HG03135 (cell line): ENCODE data around the gene CDT1.

Experiments used
- ATAC-seq: cut with Tn5 transposase; IDR thresholded peaks from one replicate; pipeline ENCODE4 v1.9.1; 2021; ENCODE audit warnings: mild to moderate bottlenecking, moderate library complexity; ENCODE audit not compliant: unreplicated experiment

CDT1 gene

DNA sequence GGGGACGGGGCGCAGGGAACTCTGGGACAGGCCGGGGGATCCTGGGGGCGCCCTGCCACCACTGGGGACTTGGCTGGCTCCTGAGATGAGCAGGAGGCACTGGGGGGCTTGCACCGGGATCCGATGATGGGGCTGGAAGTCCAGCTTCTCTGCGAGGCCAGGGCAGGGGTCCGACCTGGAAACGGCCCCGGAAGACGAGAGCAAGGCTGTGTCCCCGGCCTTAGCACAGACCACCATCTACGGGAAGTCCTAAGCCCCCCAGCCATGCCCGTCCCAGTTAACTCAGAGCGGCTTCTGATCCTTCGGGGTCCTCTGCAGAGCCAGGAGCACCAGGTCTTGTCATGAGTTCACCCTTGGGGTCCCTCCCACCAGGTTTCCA lies 573 bp downstream of the CDT1 start:
- ATAC-seq: no peak

DNA sequence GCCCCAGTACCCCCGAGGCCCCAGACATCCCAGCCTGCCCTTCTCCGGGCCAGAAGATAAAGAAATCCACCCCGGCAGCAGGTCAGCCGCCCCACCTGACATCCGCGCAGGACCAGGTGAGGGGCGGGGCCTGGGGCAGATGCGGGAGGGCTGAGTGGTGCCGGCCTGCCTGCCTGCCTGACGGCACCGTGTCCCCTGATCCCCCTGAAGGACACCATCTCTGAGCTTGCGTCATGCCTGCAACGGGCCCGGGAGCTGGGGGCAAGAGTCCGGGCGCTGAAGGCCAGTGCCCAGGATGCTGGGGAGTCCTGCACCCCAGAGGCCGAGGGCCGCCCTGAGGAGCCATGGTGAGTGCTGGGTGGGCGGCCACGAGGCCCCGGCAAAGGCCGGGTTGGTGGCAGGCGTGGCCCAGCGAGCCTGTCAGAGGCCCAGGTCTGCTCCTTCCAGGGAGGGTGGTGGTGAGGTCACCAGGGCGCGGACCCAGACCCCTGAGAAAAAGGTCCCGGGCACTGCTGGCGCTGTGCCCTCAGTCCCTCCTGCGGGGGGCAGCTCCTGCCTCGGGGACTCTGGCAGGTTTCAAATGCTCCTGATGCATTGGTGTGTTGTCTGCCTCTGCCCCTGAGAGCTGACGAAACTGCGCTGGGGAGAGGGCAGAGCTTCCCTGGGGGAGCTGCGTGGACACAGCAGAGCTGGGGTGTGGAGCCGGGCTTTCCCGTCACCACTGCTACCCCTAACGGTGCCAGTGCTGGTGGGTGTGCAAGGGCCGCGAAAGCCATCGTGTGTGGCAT lies 1.2 kb downstream of the CDT1 start:
- ATAC-seq: no peak

DNA sequence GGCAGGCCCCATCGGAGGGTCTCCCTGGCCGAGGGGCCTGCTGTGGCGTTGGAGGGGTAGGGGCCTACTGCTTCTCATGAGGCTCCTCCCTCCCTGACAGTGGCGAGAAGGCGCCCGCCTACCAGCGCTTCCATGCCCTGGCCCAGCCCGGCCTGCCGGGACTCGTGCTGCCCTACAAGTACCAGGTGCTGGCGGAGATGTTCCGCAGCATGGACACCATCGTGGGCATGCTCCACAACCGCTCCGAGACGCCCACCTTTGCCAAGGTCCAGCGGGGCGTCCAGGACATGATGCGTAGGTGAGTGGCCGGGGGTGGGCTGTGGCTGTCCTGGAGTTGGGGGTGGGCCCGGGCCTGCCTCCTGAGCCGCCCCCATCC lies 1.7 kb downstream of the CDT1 start:
- ATAC-seq: no peak

DNA sequence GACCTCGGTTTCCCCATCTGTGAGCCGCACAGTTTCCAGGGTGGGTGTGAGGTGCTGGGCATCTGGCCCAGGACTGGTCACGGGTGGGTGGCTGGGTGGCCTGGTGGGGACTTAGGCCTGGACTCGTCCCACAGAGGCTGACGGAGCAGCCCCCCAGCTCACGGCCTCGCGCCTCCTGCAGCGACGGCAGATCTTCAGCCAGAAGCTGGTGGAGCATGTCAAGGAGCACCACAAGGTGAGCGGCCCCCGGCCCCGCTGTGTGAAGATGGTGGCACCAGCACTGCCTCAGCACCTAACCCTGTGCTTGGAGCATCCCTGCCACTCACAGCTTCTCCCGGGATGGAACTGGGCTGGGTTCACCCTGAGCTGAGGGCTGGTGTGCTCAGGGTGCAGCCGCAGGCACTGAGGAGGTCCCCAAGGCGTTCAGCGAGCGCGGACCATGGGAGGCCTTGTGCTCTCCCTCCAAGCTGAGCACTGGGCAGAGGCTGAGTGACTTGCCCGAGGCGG lies 2.4 kb downstream of the CDT1 start:
- ATAC-seq: no peak

DNA sequence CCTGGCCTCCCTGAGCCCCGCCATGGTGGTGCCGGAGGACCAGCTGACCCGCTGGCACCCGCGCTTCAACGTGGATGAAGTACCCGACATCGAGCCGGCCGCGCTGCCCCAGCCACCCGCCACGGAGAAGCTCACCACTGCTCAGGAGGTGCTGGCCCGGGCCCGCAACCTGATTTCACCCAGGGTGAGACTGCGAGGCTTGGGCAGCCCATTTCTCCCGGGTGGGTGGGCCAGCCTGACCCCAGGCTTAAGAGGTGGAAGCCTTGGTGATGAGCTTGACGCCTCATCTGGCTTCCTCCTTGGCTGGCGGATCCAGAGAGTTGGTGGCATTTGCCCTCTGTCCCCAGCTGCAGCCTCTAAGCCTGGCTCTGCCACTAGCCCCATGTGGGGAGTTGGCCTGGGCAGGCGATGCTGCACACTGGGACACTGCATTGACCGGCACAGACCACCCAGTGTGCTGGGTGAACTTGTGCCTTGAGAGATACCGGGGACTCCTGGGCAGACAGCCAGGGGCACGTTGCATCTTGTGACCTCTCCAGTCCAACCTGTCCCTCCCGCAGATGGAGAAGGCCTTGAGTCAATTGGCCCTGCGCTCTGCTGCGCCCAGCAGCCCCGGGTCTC lies 3.0 kb downstream of the CDT1 start:
- ATAC-seq: no peak

DNA sequence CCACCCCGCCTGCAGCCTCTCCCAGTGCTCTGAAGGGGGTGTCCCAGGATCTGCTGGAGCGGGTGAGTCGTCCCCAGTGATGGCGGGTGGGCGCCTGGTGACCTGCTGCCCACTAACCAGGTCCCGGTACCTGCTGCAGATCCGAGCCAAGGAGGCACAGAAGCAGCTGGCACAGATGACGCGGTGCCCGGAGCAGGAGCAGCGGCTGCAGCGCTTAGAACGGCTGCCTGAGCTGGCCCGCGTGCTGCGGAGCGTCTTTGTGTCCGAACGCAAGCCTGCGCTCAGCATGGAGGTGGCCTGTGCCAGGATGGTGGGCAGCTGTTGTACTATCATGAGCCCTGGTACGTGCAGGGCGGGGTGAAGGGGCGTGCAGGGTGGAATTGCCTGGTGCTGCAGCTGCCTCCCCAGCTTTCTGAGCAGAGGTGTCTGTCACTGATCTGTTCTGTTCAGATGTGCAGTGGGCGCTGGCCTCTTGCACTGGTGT lies 3.6 kb downstream of the CDT1 start:
- no peak for ATAC-seq

DNA sequence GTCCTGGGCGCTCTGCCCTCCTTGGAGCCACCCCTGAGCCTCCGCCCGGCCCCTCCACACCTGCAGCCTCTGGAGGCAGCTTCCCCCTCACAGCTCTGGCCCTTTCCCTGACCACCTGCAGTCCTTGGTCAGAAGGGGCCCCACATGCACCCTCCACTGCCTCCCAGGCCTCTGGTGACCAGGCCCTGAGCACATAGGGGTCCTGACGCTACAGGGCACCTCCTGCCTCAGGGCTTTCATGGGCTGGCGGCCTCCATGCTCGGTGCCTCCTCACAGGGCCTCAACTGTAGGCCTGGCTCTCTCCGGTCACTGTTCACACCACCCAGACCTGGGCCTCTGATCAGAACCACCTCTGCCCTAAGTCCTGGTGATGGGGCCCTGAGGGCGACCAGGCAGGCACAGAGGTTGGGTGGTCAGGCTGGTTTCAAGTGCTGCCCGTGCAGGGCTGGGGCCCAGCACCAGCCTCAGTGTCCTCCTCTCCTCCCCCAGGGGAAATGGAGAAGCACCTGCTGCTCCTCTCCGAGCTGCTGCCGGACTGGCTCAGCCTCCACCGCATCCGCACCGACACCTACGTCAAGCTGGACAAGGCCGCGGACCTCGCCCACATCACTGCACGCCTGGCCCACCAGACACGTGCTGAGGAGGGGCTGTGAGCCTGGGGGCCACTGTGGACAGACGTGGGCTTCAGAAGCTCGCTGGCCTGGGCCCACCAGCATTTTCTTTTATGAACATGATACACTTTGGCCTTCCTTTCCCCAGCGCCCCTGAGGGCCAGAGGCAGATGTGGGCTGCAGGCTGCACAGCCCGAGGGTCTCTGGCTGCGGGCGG lies 4.3 kb downstream of the CDT1 start:
- ATAC-seq: no peak

DNA sequence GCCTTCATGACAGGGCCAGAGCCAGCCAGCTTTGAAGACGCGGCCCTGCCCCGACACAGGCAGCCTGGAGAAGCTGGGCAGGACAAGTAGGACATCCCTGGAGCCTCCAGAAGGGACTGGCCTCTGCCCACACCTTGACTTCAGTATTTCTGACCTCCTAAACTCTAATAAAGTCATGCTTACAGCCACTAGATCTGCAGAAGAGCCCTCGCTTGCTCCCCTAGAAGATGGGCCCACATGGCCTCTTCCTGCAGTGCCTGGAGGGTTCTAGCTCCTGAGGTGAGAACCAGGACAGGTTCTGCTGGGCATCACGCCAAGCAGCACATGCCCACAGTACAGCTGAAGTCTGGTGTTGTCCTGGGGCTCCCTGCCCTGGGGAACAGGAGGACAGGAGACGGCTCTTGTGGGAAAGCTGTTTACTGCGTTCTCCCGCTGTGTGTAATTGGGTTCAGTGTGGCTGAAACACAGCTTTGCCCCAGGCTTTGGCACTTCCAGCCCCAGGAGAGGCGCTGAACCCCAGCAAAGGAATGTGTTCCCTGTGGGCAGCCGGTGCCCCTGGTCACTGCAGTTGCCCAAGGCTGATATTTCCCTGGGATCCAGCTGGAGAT lies 5.6 kb downstream of the CDT1 start:
- no peak for ATAC-seq

DNA sequence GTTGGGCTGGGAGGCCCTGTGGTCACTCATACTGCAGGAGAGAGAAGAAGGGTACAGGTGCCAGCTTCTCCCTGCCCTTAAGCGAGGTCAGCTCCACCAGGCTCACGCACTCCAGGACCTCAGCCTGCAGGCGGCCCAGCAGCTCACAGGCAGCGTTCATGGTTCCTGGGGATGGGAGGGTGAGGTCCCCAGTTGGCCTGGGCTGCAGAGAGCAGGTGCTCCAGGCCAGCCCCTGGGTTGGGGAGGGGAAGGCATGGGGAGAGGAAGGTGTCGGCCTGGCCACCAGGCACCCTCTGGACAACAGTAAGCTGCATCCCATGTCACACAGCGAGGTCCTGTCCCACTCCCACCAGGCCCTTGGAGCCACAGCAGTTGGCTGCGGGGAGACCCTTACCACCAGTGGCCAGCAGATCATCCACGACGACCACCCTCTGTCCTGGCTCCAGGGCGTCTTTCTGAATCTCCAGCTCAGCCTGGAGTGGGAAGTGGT lies 6.1 kb downstream of the CDT1 start:
- no peak for ATAC-seq

DNA sequence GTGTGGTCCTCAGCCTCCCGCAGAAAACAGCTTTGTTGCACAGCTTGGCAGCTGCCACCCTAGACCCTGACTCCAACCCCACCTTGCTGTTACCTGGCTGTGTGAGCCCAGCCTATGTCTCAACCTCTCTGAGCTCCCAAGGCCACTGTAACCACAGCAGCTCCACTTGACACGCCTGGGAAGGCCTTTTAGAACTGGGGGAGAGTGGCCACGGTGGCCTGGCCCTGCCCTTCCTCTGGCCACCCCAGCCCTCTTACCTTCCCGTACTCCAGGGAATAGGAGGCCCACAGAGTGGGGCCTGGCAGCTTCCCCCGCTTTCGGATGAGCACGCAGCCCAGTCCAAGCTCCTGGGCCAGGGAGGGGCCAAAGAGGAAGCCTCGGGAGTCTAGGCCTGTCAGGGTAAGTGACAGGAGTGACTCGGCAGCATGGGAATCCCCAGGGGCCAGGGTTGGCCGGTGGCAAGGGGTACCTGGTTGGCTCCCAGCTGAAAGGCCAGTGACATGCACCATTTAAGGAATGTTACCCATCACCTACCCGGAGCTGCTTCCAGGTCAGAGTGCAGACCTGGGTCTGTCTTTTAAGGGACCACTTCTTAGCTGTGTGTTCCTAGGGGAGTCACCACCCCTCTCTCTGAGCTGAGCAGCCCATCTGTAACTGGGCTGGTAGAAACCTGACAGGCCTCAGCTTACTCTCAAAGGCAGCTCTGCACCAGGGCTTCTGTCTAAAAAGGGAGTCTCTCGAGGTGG lies 6.8 kb downstream of the CDT1 start:
- no peak for ATAC-seq

DNA sequence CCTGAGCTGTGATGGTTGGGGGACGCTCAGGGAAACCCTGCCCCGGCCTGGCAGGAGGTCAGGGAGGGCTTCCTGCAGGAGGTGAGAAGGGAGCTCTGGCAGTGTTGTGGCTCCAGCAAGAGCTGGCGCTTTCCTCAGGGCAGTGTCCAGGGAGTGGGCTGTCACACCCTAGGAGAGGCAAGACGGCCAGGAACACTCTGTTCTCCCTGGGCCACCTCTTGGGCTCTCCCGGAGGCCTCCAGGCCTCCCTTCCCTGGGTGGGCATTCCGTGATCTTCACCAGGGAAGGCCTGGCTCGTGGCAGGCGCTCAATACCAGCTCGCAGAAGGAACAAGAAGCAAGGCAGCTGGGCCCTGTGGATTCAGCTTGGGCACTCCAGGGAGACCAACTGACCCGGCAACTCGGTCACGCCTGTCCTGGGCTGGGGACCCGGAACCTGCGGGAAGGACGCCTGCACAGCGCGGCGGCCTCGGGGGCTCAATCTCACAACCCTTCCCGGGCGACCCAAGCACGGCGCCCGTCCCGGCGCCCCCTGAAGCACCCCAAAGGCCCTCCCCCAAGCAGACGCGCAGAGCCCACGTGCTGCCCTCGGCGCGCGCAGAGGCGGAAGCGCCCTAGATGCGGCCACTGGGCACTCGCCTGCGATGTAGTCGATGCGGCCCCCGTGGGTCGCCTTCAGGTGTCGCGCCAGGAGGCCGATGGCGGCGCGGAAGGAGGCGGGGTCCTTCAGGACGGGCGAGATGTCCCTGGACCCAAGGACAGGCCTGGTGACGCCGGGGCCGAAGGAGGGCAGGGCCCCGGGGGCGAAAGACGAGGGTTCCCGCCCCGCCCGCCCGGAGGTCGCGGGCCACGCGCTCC lies 7.6 kb downstream of the CDT1 start:
- ATAC-seq: peak; percentile 47

DNA sequence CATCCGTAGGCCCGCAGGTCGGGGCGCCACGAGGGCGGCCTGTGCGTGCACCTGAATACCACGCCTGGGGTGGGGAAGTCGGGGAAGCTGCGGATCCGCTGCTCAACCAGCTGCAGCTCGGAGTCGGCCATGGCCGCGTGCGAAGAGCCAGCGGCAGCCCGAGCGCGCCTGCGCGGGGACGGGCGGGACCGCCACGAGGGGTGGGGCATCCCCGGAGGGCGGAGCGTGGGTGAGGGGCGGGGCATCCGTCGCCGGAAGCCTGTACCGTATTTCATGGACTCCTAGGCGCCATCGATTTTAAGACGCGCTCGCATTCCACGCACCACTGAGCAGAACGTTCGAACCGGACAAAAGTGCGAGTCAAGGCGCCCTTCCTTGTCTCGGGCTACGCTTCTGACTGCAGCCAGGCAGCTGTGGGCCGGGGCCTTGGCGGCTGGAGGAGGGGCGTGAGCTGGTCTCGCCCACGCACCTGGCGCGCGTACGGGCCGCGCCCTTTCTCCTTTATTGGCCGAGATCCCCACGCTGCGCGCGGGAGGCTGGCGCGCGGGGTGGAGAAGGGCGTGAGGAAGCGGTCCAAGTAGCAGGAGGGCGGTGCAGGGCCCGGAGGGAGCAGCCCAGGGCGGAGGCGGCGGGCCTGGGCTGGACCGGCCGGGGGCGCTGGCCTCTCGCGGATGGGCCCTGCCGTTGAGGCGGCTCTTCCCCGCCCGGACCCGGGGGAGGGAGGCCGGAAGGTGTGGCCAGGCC lies 8.4 kb downstream of the CDT1 start, which contains the start of gene APRT:
Gene APRT (minus strand): TSS at position 160 of the 744 bp plus-strand sequence. CDS start 29 bp downstream, at position 131.
- peak; percentile 62 for ATAC-seq

DNA sequence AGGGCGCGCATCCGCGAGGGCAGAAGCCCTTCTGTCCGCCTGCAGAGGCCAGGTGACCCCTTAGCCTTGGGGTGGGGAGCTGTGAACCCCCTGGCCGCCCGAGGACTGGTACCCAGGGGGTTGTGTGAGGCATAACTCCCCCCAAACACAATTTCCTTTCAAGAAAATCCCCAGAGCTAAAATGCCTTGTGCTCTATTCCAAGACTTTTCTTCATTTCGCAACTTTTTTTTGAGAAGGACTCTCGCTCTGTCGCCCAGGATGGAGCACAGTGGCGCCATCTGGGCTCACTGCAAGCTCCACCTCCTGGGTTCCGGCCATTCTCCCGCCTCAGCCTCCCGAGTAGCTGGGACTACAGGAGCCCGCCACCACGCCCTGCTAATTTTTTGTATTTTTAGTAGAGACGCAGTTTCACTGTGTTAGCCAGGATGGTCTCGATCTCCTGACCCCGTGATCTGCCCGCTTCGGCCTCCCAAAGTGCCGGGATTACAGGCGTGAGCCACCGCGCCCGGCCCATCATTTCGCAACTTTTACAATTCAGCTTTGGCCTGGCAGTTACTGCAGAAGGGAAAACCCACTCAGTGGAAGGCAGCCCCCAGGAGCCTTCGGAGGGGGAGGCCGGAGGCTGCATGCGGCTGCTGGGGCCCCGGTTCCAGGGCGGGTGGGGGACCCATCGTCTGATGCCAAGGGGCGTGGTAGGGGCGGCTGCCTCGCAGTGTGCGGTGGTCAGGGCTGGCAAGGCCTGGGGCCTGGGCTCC lies 9.1 kb downstream of the CDT1 start:
- no peak for ATAC-seq

DNA sequence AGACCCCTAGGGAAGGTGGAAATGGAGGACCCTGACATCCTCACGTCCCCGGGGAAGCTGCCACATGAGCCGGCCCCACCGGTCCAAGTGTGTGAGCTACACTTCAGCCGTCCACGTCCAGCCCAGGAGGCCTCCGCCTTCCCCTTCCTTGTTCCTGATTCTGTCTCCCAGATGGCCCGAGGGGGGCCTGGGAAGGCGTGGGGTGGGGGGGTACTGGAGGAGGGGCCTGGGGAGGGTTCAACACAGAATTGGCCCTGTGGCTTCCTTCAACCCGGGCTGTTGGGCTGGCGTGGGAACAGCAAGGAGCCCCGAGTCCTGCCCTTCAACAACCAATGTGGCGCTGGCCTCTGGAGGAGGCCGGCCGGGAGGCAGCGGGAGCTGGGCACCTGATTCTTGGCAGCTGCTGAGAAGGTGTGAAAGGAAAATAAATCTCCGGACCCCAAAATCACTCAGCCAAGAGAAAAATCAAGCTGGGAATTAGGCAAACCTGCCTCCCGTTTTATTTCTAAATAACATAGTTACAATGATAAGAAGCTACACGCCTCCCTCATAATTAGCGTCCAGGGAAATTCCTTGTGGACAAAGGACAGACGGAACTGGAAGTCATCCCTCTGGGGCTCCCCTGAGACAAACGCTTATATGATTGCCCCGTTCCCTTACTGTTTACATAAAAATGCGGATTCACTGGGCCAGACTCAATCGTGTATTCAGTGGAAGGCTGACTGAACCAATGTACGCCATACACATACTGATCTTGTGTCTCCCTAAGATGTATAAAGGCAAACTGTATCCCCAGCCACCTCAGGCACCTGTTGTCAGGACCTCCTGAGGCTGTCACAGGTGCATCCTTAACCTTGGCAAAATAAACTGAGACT lies 9.9 kb downstream of the CDT1 start:
- no peak for ATAC-seq

DNA sequence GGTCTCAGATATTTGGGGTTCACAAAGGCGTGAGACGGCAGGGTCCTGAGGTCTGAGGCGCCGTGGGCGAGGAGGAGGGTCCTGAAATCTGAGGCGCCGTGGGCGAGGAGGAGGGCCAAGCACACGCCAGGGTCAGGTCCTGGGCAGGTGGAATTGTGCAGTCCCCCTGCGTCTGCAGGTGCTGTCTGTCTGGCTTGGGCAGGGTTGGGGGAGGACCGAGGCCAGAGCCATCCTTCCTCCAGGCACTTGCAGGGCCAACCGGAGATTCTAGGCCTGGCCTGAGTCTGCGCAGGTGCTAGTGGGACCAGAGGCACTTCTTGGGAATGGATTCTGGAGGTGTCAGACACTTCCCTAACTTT lies 10.5 kb downstream of the CDT1 start:
- ATAC-seq: no peak

DNA sequence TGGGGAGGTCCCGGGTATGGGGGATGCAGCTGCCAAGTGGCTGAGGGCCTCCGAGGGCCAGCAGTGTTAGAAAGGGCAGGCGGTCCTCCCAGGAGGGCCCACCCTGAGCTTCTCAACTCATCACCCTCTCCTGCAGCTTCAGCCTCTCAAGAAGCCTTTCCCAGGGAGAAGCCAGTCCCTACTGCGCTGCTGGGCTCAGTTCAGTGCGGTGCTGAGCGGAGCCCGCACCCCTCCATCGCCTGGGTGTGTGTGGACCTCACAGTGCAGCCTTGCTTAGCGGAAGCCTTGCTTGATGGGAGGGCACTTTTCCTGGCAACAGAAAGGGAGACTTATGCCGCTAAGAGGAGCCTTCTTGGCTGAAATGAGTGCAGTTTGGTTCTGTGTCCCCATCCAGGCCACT lies 11.6 kb downstream of the CDT1 start:
- ATAC-seq: no peak
